Gastrocnemius medialis (tissue), 4 donors: ENCODE measurements around the gene MAPK6. TPM values are rescaled to one million over a fixed set of nuclear protein-coding genes. Genes with fewer than 3 reads are reported as not detected.
A peak's percentile ranks its signal among the peaks of the same experiment; 100 is the strongest.
"Not testable (repeated sequence)": the region's sequence is repeated elsewhere in the genome, so short reads cannot be mapped to it uniquely, and the experiment has no call there.

Experiments
- ATAC-seq, 2 donors: fragments of 150-250 bp; one replicate each; pipeline ENCODE4 v1.9.1; 2016
- DNase-seq, 2 donors: peaks; one replicate each; pipeline ENCODE4 v3.0.0-alpha.2; 2019
- H3K27ac ChIP-seq, 4 donors: fragments of 200-600 bp; sonication (generic); 1 replicate in 1 of 4; 2 replicates in 3 of 4; pipeline ENCODE4 v1.5.1; 2016 to 2018; ENCODE audit warnings: mild to moderate bottlenecking in 2 of 4, moderate library complexity in 1 of 4
- H3K27me3 ChIP-seq, 3 donors: fragments of 200-600 bp; sonication (generic) in 2 of 3; 1 replicate in 1 of 3; 2 replicates in 2 of 3; pipeline versions ENCODE4 v1.5.1 to v1.6.0; 2016 to 2019; ENCODE audit warnings: mild to moderate bottlenecking in 1 of 3, moderate library complexity in 1 of 3
- H3K36me3 ChIP-seq, 2 donors: fragments of 200-600 bp; sonication (generic) in 1 of 2; one replicate each; pipeline ENCODE4 v1.5.1; 2017 to 2018
- H3K4me1 ChIP-seq, 2 donors: fragments of 200-600 bp; sonication (generic) in 1 of 2; one replicate each; pipeline ENCODE4 v1.5.1; 2016 to 2017; ENCODE audit warnings: mild to moderate bottlenecking in 2 of 2
- H3K4me3 ChIP-seq, 4 donors: fragments of 200-600 bp; sonication (generic) in 3 of 4; 1 replicate in 1 of 4; 2 replicates in 3 of 4; pipeline ENCODE4 v1.5.1; 2016 to 2019; ENCODE audit warnings: mild to moderate bottlenecking in 2 of 4
- H3K9me3 ChIP-seq, 3 donors: fragments of 200-600 bp; sonication (generic) in 2 of 3; 1 replicate in 1 of 3; 2 replicates in 2 of 3; pipeline ENCODE4 v1.5.1; 2016 to 2019
- POLR2A ChIP-seq, 2 donors: fragments of 450-650 bp; IDR thresholded peaks; one replicate each; pipeline ENCODE4 v1.6.1; 2017; ENCODE audit warnings: antibody characterized with exemption in 2 of 2, mild to moderate bottlenecking in 2 of 2, moderate library complexity in 2 of 2
- in situ Hi-C, 4 donors: fragments of 200-750 bp; cut with MboI; loops; one replicate each; pipeline versions ENCODE4 v1.15.0 to v1.8.0; 2017; ENCODE audit warnings: low sequenced_read_pairs in 4 of 4
- intact Hi-C: fragments of 100-400 bp; cut with DNase I; formaldehyde crosslinking; loops from one replicate; pipeline ENCODE4 v1.15.1; 2023; ENCODE audit warnings: low total_unique reads
- total RNA-seq, 4 donors: library from RNA; depleted of rRNA; stranded (reverse); fragments of >200 nt; gene quantifications; one replicate each; pipeline versions ENCODE4 v1.1.0 to v1.2.3, GENCODE V29; 2016
- TF ChIP-seq, protein P1 (sequence below), 5 experiments: fragments of 450-650 bp in 3 of 5; fragments of 200-600 bp in 2 of 5; sonication (generic) in 2 of 5; IDR thresholded peaks in 4 of 5; conservative IDR thresholded peaks in 1 of 5; 1 replicate in 4 of 5; 2 replicates in 1 of 5; pipeline ENCODE4 v1.5.1; 2016 to 2019; ENCODE audit warnings: antibody characterized with exemption in 5 of 5, mild to moderate bottlenecking in 3 of 5, moderate library complexity in 3 of 5

MAPK6 gene
- total RNA-seq, 4 donors from 2014 or later, result 47.6 to 84.4 (median 56.4) TPM

DNA sequence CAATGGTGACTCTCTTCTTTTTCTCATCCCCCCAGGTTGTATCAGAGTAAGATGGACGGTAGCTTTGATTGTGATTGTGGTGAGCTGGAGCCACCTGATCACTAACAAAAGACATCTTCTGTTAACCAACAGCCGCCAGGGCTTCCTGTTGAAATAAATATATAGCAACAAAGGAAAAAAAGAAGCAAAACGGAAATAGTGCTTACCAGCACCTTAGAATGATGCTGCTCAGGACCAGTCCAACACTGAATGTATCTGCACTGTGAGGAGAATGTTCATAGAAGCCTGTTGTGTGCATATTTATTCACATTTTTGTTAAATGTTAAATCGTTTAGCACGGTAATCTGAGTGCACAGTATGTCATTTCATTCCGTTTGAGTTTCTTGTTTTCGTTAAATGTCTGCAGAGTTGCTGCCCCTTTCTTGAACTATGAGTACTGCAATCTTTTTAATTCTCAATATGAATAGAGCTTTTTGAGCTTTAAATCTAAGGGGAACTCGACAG, 26.8 kb downstream of the MAPK6 start:
- peaks cover 0 to 17% of the 10 kb centered on the region in 2 donors for H3K36me3 ChIP-seq
- in situ Hi-C loops, intact Hi-C loops, H3K4me3 ChIP-seq, ATAC-seq, H3K9me3 ChIP-seq, H3K27me3 ChIP-seq, DNase-seq: not testable (repeated sequence)
- peaks cover 28 to 49% of the 10 kb centered on the region in 2 donors for H3K4me1 ChIP-seq
- H3K27ac ChIP-seq, result peak overlapping the region in 2 of 4 donors; percentile 30 to 63
- TF ChIP-seq, protein P1, sequence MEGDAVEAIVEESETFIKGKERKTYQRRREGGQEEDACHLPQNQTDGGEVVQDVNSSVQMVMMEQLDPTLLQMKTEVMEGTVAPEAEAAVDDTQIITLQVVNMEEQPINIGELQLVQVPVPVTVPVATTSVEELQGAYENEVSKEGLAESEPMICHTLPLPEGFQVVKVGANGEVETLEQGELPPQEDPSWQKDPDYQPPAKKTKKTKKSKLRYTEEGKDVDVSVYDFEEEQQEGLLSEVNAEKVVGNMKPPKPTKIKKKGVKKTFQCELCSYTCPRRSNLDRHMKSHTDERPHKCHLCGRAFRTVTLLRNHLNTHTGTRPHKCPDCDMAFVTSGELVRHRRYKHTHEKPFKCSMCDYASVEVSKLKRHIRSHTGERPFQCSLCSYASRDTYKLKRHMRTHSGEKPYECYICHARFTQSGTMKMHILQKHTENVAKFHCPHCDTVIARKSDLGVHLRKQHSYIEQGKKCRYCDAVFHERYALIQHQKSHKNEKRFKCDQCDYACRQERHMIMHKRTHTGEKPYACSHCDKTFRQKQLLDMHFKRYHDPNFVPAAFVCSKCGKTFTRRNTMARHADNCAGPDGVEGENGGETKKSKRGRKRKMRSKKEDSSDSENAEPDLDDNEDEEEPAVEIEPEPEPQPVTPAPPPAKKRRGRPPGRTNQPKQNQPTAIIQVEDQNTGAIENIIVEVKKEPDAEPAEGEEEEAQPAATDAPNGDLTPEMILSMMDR (IDR thresholded peaks at IDR 0.05 in 4 of 5, conservative IDR thresholded peaks at IDR 0.05 in 1 of 5), result peak in 2 of 5 experiments; percentile 3 to 13

DNA sequence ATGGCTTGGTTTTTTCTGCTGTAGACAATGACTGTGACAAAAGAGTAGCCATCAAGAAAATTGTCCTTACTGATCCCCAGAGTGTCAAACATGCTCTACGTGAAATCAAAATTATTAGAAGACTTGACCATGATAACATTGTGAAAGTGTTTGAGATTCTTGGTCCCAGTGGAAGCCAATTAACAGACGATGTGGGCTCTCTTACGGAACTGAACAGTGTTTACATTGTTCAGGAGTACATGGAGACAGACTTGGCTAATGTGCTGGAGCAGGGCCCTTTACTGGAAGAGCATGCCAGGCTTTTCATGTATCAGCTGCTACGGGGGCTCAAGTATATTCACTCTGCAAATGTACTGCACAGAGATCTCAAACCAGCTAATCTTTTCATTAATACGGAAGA, 27.5 kb downstream of the MAPK6 start:
- Histone ChIP-seq H3K36me3 (peaks cover 0 to 22% of the 10 kb centered on the region in 2 donors), H3K4me1 (peaks cover 27 to 42% of the 10 kb centered on the region in 2 donors), H3K27ac (peak overlapping the region in 2 of 4 donors; percentile 30 to 63)
- H3K4me3 ChIP-seq, DNase-seq, intact Hi-C loops, H3K9me3 ChIP-seq, in situ Hi-C loops, H3K27me3 ChIP-seq: not testable (repeated sequence)
- ATAC-seq, result peak; percentile 37 to 57

DNA sequence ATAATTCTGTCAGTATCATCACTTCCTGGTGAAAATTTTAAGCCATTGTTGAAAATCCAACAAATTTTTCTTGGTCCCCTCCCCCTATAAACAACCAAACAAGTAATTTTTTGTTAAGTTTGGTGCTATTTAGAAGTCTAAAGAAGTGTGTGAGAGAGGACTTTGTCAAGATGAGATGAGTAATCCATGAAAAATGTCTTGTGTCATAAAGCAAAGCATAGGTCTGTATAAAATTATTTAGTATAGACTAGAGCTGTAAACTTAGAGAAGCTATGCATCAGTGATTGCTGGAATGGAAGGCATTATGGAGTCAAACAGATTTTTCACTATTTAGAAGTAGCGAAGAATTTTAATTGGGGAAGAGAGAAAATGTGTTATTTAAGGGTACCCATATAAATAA, 31.4 kb downstream of the MAPK6 start:
- Histone ChIP-seq H3K9me3 (no peaks in the 10 kb centered on the region), H3K4me1 (peaks cover 13 to 17% of the 10 kb centered on the region in 2 donors), H3K4me3 (no peak overlapping the region), H3K27ac (no peak overlapping the region), H3K36me3 (peaks cover 0 to 42% of the 10 kb centered on the region in 2 donors), H3K27me3 (no peaks in the 10 kb centered on the region)
- no peak for TF ChIP-seq POLR2A (IDR thresholded peaks at IDR 0.05)
- intact Hi-C loops, result no loop called here
- ATAC-seq (no peak), DNase-seq (no peak)
- in situ Hi-C loops, result no loop called here

DNA sequence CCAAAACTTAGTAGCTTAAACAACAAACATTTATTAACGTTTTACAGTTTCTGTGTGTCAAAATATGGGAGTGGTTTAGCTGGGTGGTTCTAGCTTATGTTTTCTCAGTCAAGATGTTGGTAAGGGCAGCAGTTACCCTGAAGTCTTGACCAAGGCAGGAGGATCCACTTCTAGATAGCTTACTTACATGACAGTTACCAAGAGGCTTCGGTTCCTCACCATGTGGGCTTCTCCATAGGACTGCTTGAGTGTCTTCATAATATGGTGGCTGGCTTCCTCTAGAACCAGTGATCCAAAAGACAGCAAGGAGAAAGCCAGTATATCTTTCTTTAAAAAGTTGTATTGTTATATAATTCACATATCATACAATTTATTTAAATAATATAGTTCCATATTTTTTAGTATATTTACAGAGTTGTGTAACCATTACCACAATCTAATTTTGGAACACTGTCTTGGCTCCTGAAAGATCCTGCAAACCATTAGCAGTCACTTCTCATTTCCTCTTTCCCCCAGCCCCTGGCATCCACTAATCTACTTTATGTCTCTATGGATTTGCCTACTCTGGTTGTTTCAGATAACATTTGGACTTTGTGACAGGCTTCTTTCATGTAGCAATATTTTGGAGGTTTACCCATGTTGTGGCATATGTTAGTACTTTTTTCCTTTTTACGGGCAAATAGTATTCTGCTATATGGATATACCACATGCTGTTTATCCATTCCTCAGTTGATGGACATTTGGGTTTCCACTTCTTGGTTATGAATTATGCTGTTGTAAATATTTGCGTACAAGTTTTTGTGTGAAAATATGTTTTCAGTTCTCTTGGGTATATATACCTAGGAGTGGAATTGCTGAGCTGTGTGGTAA, 33.3 kb downstream of the MAPK6 start:
- ATAC-seq (peak; percentile 26 to 68), DNase-seq (no peak)
- Histone ChIP-seq H3K9me3 (no peaks in the 10 kb centered on the region), H3K4me1 (peaks cover 0 to 4% of the 10 kb centered on the region in 2 donors), H3K27me3 (no peaks in the 10 kb centered on the region), H3K36me3 (peaks cover 0 to 52% of the 10 kb centered on the region in 2 donors), H3K27ac (peak overlapping the region in 3 of 4 donors; percentile 11 to 61 (median 24)), H3K4me3 (no peak overlapping the region)
- TF ChIP-seq, protein P1 (IDR thresholded peaks at IDR 0.05 in 4 of 5, conservative IDR thresholded peaks at IDR 0.05 in 1 of 5), result no peak
- no peak for TF ChIP-seq POLR2A (IDR thresholded peaks at IDR 0.05)
- in situ Hi-C loops, result no loop called here
- intact Hi-C loops, result no loop called here

DNA sequence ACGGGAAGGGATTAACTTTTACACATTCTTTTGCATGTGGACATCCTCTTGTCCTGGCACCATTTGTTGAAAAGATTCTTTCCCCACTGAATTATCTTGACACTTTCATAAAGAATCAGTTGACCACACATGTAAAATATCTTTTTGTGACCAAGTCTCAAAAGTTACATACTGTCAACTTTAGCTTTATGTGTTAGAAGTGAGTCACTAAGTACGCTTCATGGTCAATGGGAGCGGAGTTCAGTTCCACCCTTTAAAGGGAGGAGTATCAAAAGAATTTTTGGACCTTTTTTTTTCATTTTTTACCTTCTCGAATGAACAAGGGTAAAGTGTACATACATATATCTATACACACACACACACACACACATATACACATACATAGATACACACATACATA, 35.4 kb downstream of the MAPK6 start:
- Histone ChIP-seq H3K27ac (no peak overlapping the region), H3K27me3 (no peaks in the 10 kb centered on the region), H3K9me3 (no peaks in the 10 kb centered on the region), H3K36me3 (peaks cover 0 to 65% of the 10 kb centered on the region in 2 donors), H3K4me1 (peaks cover 0 to 4% of the 10 kb centered on the region in 2 donors), H3K4me3 (no peak overlapping the region)
- DNase-seq (no peak), ATAC-seq (no peak)
- TF ChIP-seq, protein P1 (IDR thresholded peaks at IDR 0.05 in 4 of 5, conservative IDR thresholded peaks at IDR 0.05 in 1 of 5), result no peak
- no peak for TF ChIP-seq POLR2A (IDR thresholded peaks at IDR 0.05)
- in situ Hi-C loops (no loop called here), intact Hi-C loops (no loop called here)

DNA sequence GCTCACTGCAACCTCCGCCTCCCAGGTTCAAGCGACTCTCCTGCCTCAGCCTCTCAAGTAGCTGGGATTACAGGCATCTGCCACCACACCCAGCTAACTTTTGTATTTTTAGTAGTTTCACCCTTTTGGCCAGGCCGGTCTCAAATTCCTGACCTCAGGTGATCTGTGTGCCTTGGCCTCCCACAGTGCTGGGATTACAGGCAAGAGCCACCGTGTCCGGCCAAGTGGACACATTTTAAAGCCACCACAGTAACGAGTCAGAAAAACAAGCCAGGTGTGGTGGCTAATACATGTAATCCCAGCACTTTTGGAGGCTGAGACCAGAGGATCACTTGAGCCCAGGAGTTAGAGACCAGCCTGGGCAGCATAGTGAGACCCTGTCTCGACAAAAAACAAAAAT, 35.8 kb downstream of the MAPK6 start:
- H3K27ac ChIP-seq, H3K4me1 ChIP-seq, H3K27me3 ChIP-seq, H3K4me3 ChIP-seq, H3K9me3 ChIP-seq, ATAC-seq, in situ Hi-C loops, intact Hi-C loops, DNase-seq: not testable (repeated sequence)
- peaks cover 0 to 67% of the 10 kb centered on the region in 2 donors for H3K36me3 ChIP-seq
